Nephron (organoid): ENCODE results near the gene LNPEP.
A peak's percentile ranks its signal among the peaks of the same experiment; 100 is the strongest.

ENCODE experiments used
- H3K27ac Mint-ChIP-seq, 3 experiments: 2 replicates each; pipeline ENCODE4 v1.8.0; 2020; ENCODE audit warnings: mixed read lengths in 3 of 3, mild to moderate bottlenecking in 2 of 3, moderate library complexity in 1 of 3
- H3K27me3 Mint-ChIP-seq: 2 replicates; pipeline ENCODE4 v1.8.0; 2021; ENCODE audit warnings: low read depth, mild to moderate bottlenecking, moderate library complexity, mixed read lengths
- H3K36me3 Mint-ChIP-seq: 2 replicates; pipeline ENCODE4 v1.8.0; 2020; ENCODE audit warnings: low read depth, mixed read lengths
- H3K4me1 Mint-ChIP-seq: 2 replicates; pipeline ENCODE4 v1.8.0; 2020; ENCODE audit warnings: mixed read lengths
- H3K4me3 Mint-ChIP-seq, 3 experiments: 2 replicates each; pipeline ENCODE4 v1.8.0; 2020; ENCODE audit warnings: mild to moderate bottlenecking in 3 of 3, mixed read lengths in 3 of 3, moderate library complexity in 2 of 3
- H3K9me3 Mint-ChIP-seq: 2 replicates; pipeline ENCODE4 v1.8.0; 2020; ENCODE audit warnings: mixed read lengths
- CTCF ChIP-seq, 3 experiments: fragments of 200-600 bp; sonication (generic); IDR thresholded peaks; one replicate each; pipeline ENCODE4 v1.5.0; 2021; ENCODE audit warnings: antibody characterized with exemption in 3 of 3; ENCODE audit not compliant: unreplicated experiment in 3 of 3

The LNPEP gene

DNA sequence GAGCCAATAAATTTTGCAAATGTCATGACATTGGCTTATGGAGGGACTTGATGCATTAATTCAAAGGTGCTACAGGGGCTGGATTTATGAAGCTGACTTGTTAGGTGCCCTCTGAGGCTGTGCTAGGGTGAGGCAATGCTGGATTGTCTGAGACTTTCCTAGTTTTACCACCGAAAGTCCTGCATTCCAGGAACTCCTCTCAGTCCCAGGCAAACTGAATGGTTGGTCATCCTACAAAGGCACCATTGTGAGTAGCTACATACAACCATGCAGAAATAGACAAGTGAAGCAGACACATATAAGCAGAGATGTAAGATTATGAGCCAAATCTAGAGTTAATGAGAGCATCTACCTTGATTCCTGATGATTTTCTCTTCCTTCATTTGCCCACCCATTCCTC is 111.2 kb downstream of the LNPEP start:
- no peak for TF ChIP-seq CTCF (IDR thresholded peaks at IDR 0.05; ENCODE audit: unreplicated experiment in 3 of 3)
- no peak overlapping the region for H3K27ac Mint-ChIP-seq
- H3K27me3 Mint-ChIP-seq, result peaks cover 3% of the 10 kb centered on the region
- H3K4me1 Mint-ChIP-seq, result peaks cover 13% of the 10 kb centered on the region
- H3K4me3 Mint-ChIP-seq, result no peak overlapping the region
- peaks cover 12% of the 10 kb centered on the region for H3K9me3 Mint-ChIP-seq
- H3K36me3 Mint-ChIP-seq, result peaks cover 6% of the 10 kb centered on the region

DNA sequence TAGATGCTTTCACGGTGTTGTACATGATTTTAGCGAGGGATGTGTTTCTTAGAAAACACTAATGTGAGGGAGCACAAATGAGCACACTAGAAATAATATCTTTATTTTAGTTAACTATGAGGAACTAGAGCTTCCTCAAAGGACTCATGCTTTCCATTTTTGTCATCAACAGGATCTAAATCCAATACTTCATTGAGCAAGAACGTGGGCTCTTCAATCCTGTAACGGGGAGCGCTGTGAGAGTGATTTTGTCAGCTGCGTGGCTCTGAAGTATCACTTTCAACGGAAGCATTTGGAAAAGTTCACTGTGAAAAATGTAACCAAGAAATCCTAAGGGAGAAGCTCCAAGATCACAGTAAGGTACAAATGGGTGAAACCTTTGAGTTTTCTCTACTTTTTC is 113.3 kb downstream of the LNPEP start:
- no peak for TF ChIP-seq CTCF (IDR thresholded peaks at IDR 0.05; ENCODE audit: unreplicated experiment in 3 of 3)
- H3K36me3 Mint-ChIP-seq, result peaks cover 6% of the 10 kb centered on the region
- H3K4me1 Mint-ChIP-seq, result no peaks in the 10 kb centered on the region
- no peak overlapping the region for H3K4me3 Mint-ChIP-seq
- H3K27ac Mint-ChIP-seq, result peak overlapping the region in 2 of 3 experiments; percentile 16 to 46
- H3K9me3 Mint-ChIP-seq, result peaks cover 25% of the 10 kb centered on the region
- peaks cover 3% of the 10 kb centered on the region for H3K27me3 Mint-ChIP-seq

DNA sequence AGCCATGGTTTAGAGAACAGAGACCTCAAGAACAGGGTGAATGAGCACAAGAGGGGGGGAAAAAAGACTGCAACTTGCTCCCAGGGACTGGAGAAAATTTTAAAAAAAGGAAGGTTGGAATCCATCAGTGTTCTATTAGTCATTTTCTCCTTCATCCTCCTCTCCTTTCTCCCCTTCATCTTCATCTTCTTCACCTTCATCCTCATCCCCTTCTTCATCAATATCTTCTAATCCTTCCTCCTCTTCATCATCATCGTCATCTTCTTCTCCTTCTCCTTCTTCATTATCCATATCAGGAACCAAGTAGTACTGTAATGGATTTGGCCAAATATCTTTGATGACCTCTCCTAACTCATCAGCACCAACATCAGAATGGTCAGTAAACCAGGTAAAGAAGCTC is 120.4 kb downstream of the LNPEP start:
- H3K9me3 Mint-ChIP-seq, result peaks cover 24% of the 10 kb centered on the region

GRCh38 chr5:97062046-97062445 is 126.2 kb downstream of the LNPEP start:
- Mint-ChIP-seq H3K27me3 (no peaks in the 10 kb centered on the region), H3K4me1 (peaks cover 37% of the 10 kb centered on the region), H3K4me3 (no peak overlapping the region), H3K36me3 (no peaks in the 10 kb centered on the region), H3K9me3 (peaks cover 6% of the 10 kb centered on the region), H3K27ac (peak overlapping the region in 2 of 3 experiments; percentile 31 to 42)
- no peak for TF ChIP-seq CTCF (IDR thresholded peaks at IDR 0.05; ENCODE audit: unreplicated experiment in 3 of 3)

More for the DNA sequence above, 120.4 kb downstream of the LNPEP start:
- H3K36me3 Mint-ChIP-seq, result no peaks in the 10 kb centered on the region
- no peaks in the 10 kb centered on the region for H3K27me3 Mint-ChIP-seq
- H3K4me3 Mint-ChIP-seq, result no peak overlapping the region
- H3K4me1 Mint-ChIP-seq, result peaks cover 19% of the 10 kb centered on the region
- no peak overlapping the region for H3K27ac Mint-ChIP-seq
- TF ChIP-seq CTCF (IDR thresholded peaks at IDR 0.05; ENCODE audit: unreplicated experiment in 3 of 3), result no peak

DNA sequence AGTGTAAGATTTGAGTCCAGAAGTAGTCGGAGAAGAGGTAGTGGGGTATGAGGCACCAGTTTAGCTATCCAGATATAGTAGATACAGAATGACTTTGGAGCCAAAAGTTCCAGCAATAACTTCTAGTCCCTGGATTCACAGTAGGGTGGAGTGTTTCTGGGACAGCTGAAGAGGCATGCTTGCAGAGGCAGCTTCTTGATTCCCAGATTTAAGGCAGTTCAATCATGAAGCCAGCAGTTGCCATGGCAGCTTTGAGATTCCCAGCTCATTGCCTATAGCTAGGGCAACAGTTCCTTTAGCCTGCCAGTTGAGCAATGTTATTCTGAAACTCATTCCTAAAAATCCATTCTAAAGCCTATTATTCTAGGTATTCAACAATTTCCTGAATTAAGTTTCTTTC is 127.4 kb downstream of the LNPEP start:
- H3K36me3 Mint-ChIP-seq, result no peaks in the 10 kb centered on the region
- H3K9me3 Mint-ChIP-seq, result peaks cover 3% of the 10 kb centered on the region
- H3K4me3 Mint-ChIP-seq, result no peak overlapping the region
- peak overlapping the region in 2 of 3 experiments; percentile 15 to 60 for H3K27ac Mint-ChIP-seq
- no peaks in the 10 kb centered on the region for H3K27me3 Mint-ChIP-seq
- H3K4me1 Mint-ChIP-seq, result peaks cover 46% of the 10 kb centered on the region
- no peak for TF ChIP-seq CTCF (IDR thresholded peaks at IDR 0.05; ENCODE audit: unreplicated experiment in 3 of 3)

GRCh38 chr5:97065475-97065874 is 129.6 kb downstream of the LNPEP start:
- TF ChIP-seq CTCF (IDR thresholded peaks at IDR 0.05; ENCODE audit: unreplicated experiment in 3 of 3), result no peak
- Mint-ChIP-seq H3K27me3 (no peaks in the 10 kb centered on the region), H3K27ac (no peak overlapping the region), H3K4me3 (no peak overlapping the region), H3K36me3 (no peaks in the 10 kb centered on the region), H3K9me3 (no peaks in the 10 kb centered on the region), H3K4me1 (peaks cover 37% of the 10 kb centered on the region)
